Skeletal muscle tissue (tissue), 4 donors: ENCODE measurements around the gene GNAS-AS1. TPM values are rescaled to one million over a fixed set of nuclear protein-coding genes. Genes with fewer than 3 reads are reported as not detected.

Experiments
- H3K27ac ChIP-seq: one replicate; pipeline ENCODE4 v1.7.0; 2013; ENCODE audit warnings: mild to moderate bottlenecking, low read depth, low read length, inconsistent platforms
- H3K27me3 ChIP-seq, 3 donors: one replicate each; pipeline ENCODE4 v1.7.0; 2013; ENCODE audit warnings: low read length in 3 of 3; ENCODE audit not compliant: control insufficient read depth in 3 of 3, insufficient read depth in 3 of 3
- H3K36me3 ChIP-seq, 3 donors: one replicate each; pipeline ENCODE4 v1.7.0; 2013; ENCODE audit warnings: low read length in 3 of 3; ENCODE audit not compliant: control insufficient read depth in 3 of 3, insufficient read depth in 3 of 3
- H3K4me1 ChIP-seq, 3 donors: one replicate each; pipeline ENCODE4 v1.7.0; 2013; ENCODE audit warnings: low read length in 3 of 3, mild to moderate bottlenecking in 3 of 3; ENCODE audit not compliant: control insufficient read depth in 3 of 3, insufficient read depth in 3 of 3
- H3K4me3 ChIP-seq, 3 donors: one replicate each; pipeline ENCODE4 v1.7.0; 2013; ENCODE audit warnings: low read length in 3 of 3
- H3K9ac ChIP-seq, 3 donors: one replicate each; pipeline ENCODE4 v1.7.0; 2013; ENCODE audit warnings: low read length in 3 of 3, mild to moderate bottlenecking in 3 of 3, moderate library complexity in 2 of 3, low read depth in 1 of 3
- H3K9me3 ChIP-seq, 3 donors: one replicate each; pipeline ENCODE4 v1.7.0; 2013; ENCODE audit warnings: low read length in 3 of 3; ENCODE audit not compliant: control insufficient read depth in 3 of 3
- total RNA-seq: library from RNA; depleted of rRNA; stranded (reverse); fragments of >200 nt; gene quantifications from one replicate; pipeline ENCODE4 v1.2.3, GENCODE V29; 2014
- donor health status: Osteomylitis.

Gene GNAS-AS1
- total RNA-seq, 1 donor from 2014 or later, result 1.0 TPM

DNA sequence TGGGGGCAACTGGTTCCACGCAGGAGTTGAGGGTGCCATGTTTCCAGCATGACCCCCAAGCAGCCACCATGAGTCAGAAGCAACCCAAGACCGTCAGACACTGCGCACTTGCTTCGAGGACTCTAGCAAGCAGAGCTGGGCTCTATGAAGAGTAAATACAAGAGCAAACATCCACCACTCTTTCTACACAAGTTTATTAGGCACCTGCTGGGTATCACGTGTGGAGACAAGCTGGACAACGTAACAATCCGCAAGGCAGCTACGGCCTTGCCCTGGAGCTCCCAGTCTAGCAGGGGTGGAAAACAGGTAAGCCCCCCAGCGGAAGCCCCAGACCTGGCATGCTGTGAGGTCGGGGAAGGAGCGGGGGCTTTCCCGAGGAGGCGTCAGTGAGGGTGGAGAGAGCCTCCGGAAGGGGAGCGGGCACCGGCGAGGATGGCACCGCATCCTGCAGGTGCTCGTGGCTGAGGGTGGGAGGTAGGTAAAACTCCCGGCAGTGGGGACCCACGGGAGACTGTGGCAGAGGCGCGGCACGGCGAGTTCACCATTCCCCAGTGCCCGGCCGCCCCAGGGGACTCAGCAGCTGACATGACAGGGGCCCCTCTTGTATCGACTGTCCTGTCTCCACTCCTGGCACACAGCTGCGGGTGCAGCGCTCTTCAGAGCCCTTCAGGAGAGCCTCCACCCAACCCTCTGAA, 33.6 kb downstream of the GNAS-AS1 start:
- Histone ChIP-seq H3K4me1 (peaks cover 0 to 4% (median 3%) of the 10 kb centered on the region in 3 donors), H3K27ac (no peak overlapping the region), H3K9ac (no peak overlapping the region), H3K4me3 (no peak overlapping the region), H3K36me3 (no peaks in the 10 kb centered on the region), H3K9me3 (no peaks in the 10 kb centered on the region), H3K27me3 (peaks cover 6 to 10% (median 10%) of the 10 kb centered on the region in 3 donors)

DNA sequence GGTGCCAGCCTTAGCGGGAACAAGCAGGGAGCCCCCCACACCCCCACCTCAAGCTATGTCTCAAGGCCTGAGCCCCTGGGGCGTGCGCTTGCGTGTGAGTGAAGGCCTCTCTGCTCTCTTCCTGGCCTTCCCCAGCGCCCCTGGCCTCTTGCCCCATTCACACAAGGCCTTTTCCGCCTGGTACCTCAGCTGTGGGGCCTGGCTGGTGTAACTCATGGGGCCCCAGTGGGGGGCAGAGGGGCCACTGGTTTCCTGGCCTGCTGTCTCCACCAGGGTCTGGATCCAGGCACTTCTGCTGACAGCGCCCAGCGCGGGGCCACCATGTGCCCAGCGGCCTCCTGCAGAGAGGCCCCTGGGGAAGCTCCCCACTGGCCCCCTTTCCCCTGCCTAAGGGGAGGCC, 34.7 kb downstream of the GNAS-AS1 start:
- no peaks in the 10 kb centered on the region for H3K36me3 ChIP-seq
- peaks cover 10 to 18% (median 17%) of the 10 kb centered on the region in 3 donors for H3K27me3 ChIP-seq
- H3K27ac ChIP-seq, result no peak overlapping the region
- H3K4me3 ChIP-seq, result no peak overlapping the region
- no peaks in the 10 kb centered on the region for H3K4me1 ChIP-seq
- no peaks in the 10 kb centered on the region for H3K9me3 ChIP-seq
- H3K9ac ChIP-seq, result no peak overlapping the region

DNA sequence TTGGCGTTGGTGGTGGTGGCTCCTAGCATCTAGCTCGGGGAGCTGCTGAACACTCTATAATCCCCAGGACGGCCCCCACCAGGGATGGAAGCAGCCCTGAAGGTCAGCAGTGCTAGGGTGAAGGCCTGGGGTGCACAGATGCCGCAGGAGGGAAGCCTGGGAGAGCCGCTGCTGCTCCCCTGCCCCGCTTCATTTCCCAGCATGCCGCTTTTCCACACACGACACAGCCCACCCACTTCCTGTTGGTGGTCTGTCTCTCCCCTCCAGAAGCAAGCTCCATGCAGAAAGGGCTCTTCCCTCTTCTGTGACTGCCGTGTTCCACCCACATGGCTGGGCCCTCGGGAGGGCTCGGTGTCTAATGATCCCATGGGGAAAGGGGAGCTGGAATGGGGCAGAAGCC, 35.3 kb downstream of the GNAS-AS1 start:
- Histone ChIP-seq H3K36me3 (no peaks in the 10 kb centered on the region), H3K4me1 (no peaks in the 10 kb centered on the region), H3K9me3 (no peaks in the 10 kb centered on the region), H3K9ac (no peak overlapping the region), H3K4me3 (no peak overlapping the region), H3K27ac (no peak overlapping the region), H3K27me3 (peaks cover 10 to 22% (median 18%) of the 10 kb centered on the region in 3 donors)

DNA sequence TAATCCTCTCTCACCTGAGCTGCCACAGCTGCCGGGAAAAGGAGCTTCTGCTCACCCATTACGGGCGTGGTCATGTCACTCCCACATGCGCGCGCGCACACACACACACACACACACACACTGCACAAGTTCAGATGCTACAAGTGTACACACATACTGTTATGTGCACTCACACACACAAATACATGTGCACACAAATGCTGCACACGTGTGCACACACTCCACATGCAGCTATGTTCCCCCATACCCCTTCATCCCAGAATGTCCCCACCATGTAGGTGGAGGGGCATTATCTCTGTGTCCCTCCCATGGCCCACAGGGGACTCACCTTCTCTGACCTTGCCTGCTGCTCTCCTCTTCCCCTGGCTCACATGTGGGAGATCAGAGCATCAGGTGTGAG, 37.3 kb downstream of the GNAS-AS1 start:
- Histone ChIP-seq H3K9ac (no peak overlapping the region), H3K27ac (no peak overlapping the region), H3K9me3 (no peaks in the 10 kb centered on the region), H3K4me3 (no peak overlapping the region), H3K4me1 (no peaks in the 10 kb centered on the region), H3K27me3 (peaks cover 17 to 25% (median 18%) of the 10 kb centered on the region in 3 donors), H3K36me3 (no peaks in the 10 kb centered on the region)

DNA sequence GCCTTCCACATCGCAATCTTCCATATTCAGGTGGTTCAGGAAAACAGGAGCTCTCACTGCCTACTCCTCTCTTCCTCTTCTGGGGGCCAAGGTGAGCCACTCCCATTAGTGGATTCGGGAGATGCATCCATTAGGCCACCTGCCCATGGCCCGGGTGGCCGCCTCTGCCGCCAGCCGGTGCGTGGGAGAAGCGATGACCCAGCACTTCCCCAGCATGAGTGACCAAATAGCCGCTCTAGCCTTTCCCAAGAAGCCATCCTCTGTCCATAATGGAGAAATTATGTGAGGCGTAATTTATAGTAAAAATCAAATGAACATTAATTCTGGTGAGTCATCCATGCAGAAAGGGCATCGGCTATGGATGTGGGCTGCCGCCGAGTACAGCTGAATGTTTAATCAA, 39.4 kb downstream of the GNAS-AS1 start:
- no peak overlapping the region for H3K9ac ChIP-seq
- no peak overlapping the region for H3K4me3 ChIP-seq
- no peaks in the 10 kb centered on the region for H3K4me1 ChIP-seq
- H3K27me3 ChIP-seq, result peaks cover 17 to 25% (median 18%) of the 10 kb centered on the region in 3 donors
- H3K9me3 ChIP-seq, result no peaks in the 10 kb centered on the region
- H3K27ac ChIP-seq, result no peak overlapping the region
- H3K36me3 ChIP-seq, result no peaks in the 10 kb centered on the region

DNA sequence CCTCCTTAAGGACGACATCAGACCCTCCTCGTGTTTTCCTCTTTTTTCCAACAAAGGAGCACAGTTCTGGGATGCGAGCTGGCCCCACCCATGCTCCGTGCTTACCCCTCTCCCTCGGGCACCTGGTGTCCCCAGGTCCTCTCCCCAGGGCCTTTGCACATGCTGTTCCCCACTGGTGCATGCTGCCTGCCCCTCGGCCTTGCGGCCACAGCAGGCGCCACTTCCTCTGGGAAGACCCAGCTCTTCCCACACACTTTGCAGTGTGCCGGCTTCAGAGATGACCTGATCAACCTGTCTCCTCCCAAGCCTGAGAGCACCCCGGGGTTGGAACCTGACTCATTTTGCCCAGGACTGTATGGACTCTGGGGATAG, 39.8 kb downstream of the GNAS-AS1 start:
- Histone ChIP-seq H3K9ac (no peak overlapping the region), H3K27ac (no peak overlapping the region), H3K27me3 (peaks cover 17 to 25% (median 19%) of the 10 kb centered on the region in 3 donors), H3K4me1 (no peaks in the 10 kb centered on the region), H3K36me3 (no peaks in the 10 kb centered on the region), H3K9me3 (no peaks in the 10 kb centered on the region), H3K4me3 (no peak overlapping the region)

DNA sequence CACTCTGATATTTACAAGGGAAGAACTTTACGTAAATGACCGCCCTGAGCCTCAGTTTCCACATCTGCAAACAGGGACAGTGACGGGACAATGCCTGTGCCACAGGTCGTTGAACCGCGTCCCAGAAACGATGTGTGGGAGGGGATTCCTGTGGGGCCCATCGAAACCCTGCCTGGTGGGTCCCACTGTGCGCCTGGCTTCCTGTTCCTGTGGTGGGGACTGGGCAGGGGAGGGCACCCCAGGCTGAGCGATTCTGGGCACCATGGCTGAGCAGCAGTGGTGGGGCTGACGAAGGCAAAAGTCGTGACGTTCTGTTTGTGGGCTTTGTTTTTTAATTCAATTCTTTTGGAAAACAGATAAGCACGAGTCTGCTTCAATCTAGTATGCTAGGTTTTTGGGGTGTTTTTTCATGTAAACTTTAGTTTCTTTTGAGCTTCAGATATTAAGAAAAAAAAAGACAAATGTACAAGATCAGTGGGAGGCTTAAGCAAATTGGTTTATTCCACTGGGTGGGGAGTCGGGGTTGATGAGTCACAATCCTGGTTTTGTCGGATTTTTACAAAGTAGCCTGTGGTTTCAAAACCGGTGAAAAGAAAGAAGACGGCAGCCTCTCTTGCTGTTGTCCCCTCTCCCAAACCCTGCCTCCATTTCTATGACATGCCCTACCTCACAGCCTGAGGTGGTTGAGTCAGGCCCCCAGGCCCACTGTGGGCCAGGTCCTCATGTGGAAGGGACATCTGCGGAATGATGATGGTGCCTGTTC, 40.4 kb downstream of the GNAS-AS1 start:
- Histone ChIP-seq H3K36me3 (no peaks in the 10 kb centered on the region), H3K27me3 (peaks cover 17 to 25% (median 24%) of the 10 kb centered on the region in 3 donors), H3K27ac (no peak overlapping the region), H3K4me3 (no peak overlapping the region), H3K9me3 (no peaks in the 10 kb centered on the region), H3K9ac (no peak overlapping the region), H3K4me1 (no peaks in the 10 kb centered on the region)

DNA sequence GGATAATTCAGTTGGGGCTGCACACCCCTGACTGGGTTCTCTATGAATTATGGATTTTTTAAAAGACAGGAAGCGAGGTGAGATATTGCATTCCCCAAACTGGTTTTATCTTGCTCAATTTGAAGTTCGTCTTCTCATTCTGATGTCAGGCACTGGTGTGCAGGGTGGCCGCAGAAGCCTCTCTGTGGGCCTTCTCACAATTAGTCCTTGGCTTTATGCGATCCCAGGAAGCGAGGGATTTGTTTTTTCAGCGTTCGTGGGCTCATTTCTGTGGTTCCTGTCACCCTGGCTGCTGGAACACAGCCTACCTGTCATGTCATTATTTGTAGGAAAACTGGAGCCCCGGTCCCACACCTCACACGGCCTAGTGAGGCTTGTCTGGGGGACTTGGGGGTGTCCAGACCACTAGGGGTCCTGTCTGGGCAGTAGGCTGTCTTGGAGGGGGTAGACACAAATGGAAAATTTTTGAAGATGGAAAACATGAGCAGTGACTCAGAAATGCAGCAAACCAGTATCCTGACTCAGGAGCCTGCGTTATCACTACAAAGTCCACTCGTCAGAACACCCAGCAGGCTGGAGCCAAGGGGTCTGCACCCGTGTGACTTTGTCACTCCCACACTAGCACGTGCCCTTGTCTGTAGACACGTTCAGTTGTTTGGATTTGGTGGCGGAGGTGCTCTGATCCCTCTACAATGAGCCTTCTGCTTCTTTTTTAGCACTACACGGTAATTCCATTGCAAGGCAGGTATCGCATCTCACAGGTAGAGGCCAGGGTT, 42.2 kb downstream of the GNAS-AS1 start:
- no peak overlapping the region for H3K4me3 ChIP-seq
- no peaks in the 10 kb centered on the region for H3K36me3 ChIP-seq
- H3K9me3 ChIP-seq, result no peaks in the 10 kb centered on the region
- H3K4me1 ChIP-seq, result no peaks in the 10 kb centered on the region
- no peak overlapping the region for H3K9ac ChIP-seq
- H3K27ac ChIP-seq, result no peak overlapping the region
- H3K27me3 ChIP-seq, result peaks cover 16 to 36% (median 28%) of the 10 kb centered on the region in 3 donors

DNA sequence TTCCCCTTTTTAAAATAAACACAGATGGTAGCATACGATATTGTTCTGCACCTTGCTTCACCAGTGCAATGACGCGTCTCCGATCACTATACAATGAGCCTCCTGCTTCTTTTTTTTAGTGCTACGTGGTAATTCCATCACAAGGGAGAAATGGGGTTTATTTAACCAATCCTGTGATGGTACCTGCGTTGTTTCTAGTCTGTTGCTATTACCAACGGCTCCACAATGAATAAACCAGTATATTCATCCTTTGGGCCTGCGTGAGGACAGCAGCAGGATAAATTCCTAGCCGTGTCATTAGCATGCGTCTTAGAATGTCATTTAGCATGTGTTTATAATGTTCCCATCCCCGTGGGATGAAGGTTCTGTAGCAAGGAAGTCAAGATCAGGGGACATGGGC, 42.9 kb downstream of the GNAS-AS1 start:
- Histone ChIP-seq H3K27me3 (peaks cover 13 to 35% (median 29%) of the 10 kb centered on the region in 3 donors), H3K4me1 (no peaks in the 10 kb centered on the region), H3K36me3 (no peaks in the 10 kb centered on the region), H3K27ac (no peak overlapping the region), H3K9ac (no peak overlapping the region), H3K4me3 (no peak overlapping the region), H3K9me3 (no peaks in the 10 kb centered on the region)

DNA sequence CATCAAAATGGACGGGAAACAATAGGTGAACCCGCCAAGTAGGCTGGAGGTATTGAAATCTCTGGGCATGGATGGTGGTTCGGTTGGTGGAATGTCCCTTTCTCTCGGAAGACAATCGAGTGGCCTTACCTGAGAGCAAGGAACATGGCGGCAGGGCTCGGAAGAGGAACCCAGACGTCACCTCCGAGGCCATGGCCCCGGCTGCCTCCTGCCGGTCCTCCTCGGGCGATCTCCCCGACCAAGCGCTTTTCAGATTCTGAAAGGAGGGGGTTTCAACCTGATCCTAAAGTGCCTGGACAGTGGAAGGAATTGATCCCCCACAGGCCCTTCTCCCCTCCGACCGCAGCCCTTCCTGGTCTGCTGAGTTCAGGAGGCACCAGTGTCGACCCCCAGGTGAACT, 47.2 kb downstream of the GNAS-AS1 start:
- no peaks in the 10 kb centered on the region for H3K4me1 ChIP-seq
- peaks cover 3 to 24% (median 14%) of the 10 kb centered on the region in 3 donors for H3K27me3 ChIP-seq
- no peak overlapping the region for H3K9ac ChIP-seq
- H3K4me3 ChIP-seq, result no peak overlapping the region
- no peaks in the 10 kb centered on the region for H3K9me3 ChIP-seq
- H3K27ac ChIP-seq, result no peak overlapping the region
- H3K36me3 ChIP-seq, result no peaks in the 10 kb centered on the region
